DND-41 (cell line): ENCODE results near the gene TSGA10.
"Not testable (repeated sequence)": the region's sequence is repeated elsewhere in the genome, so short reads cannot be mapped to it uniquely, and the experiment has no call there.

ENCODE experiments used
- ATAC-seq: fragments of 200-7000 bp; cut with Tn5 transposase; 3 replicates; pipeline ENCODE4 v1.9.1; 2021; ENCODE audit warnings: low read depth; ENCODE audit not compliant: insufficient read depth
- DNase-seq: peaks from one replicate; pipeline ENCODE4 v3.0.0-alpha.2; 2020
- H2AFZ ChIP-seq: 2 replicates; pipeline ENCODE4 v1.6.0; 2012; ENCODE audit warnings: low read depth, low read length
- H3K27ac ChIP-seq: 2 replicates; pipeline ENCODE4 v1.5.1; 2012; ENCODE audit warnings: low read length, inconsistent platforms
- H3K27me3 ChIP-seq: fragments of 200-600 bp; sonication (generic); 2 replicates; pipeline ENCODE4 v1.6.0; 2012; ENCODE audit warnings: low read length, mild to moderate bottlenecking, inconsistent platforms; ENCODE audit not compliant: insufficient read depth, poor library complexity
- H3K36me3 ChIP-seq: 2 replicates; pipeline ENCODE4 v1.5.1; 2012; ENCODE audit warnings: low read length, inconsistent platforms; ENCODE audit not compliant: insufficient read depth
- H3K4me1 ChIP-seq: 2 replicates; pipeline ENCODE4 v1.5.1; 2012; ENCODE audit warnings: mild to moderate bottlenecking, low read length; ENCODE audit not compliant: insufficient read depth
- H3K4me2 ChIP-seq: 2 replicates; pipeline ENCODE4 v1.6.0; 2012; ENCODE audit warnings: mild to moderate bottlenecking, moderate library complexity, low read length, inconsistent platforms; ENCODE audit not compliant: insufficient read depth
- H3K4me3 ChIP-seq, 2 experiments: fragments of 200-600 bp in 1 of 2; shearing (Covaris generic) in 1 of 2; 2 replicates each; pipeline ENCODE4 v1.5.1; 2012 to 2016; ENCODE audit warnings: inconsistent platforms in 2 of 2, low read length in 2 of 2, mild to moderate bottlenecking in 2 of 2, low read depth in 1 of 2, moderate library complexity in 1 of 2
- H3K79me2 ChIP-seq: 2 replicates; pipeline ENCODE4 v1.6.0; 2012; ENCODE audit warnings: low read length, inconsistent platforms; ENCODE audit not compliant: insufficient read depth
- H3K9ac ChIP-seq: 2 replicates; pipeline ENCODE4 v1.6.0; 2012; ENCODE audit warnings: low read depth, mild to moderate bottlenecking, inconsistent platforms, low read length, moderate library complexity
- H3K9me3 ChIP-seq: 2 replicates; pipeline ENCODE4 v1.5.1; 2012; ENCODE audit warnings: low read length, moderate library complexity, mild to moderate bottlenecking, inconsistent platforms; ENCODE audit not compliant: insufficient read depth, severe bottlenecking
- H4K20me1 ChIP-seq: 2 replicates; pipeline ENCODE4 v1.6.0; 2012; ENCODE audit warnings: low read length; ENCODE audit not compliant: insufficient read depth
- CTCF ChIP-seq: IDR thresholded peaks from 2 replicates; pipeline ENCODE4 v1.5.1; 2012; ENCODE audit warnings: borderline replicate concordance, low read length, moderate library complexity, mild to moderate bottlenecking; ENCODE audit not compliant: poor library complexity, severe bottlenecking; ENCODE audit errors: extremely low read depth
- EZH2 ChIP-seq: IDR thresholded peaks from 3 replicates; pipeline ENCODE4 v1.6.1; 2012; ENCODE audit warnings: borderline replicate concordance, low read depth, mild to moderate bottlenecking, moderate library complexity, low read length, inconsistent platforms; ENCODE audit not compliant: severe bottlenecking

TSGA10 gene

GRCh38 chr2:99066075-99066958 is 88.4 kb downstream of the TSGA10 start:
- Histone ChIP-seq H3K4me1 (peaks cover 30% of the 10 kb centered on the region), H3K9me3 (no peaks in the 10 kb centered on the region), H3K27me3 (no peaks in the 10 kb centered on the region), H3K4me2 (peak overlapping the region; percentile 53), H3K9ac (peak overlapping the region; percentile 29), H2AFZ (peak overlapping the region; percentile 87), H3K4me3 (peak overlapping the region in 1 of 2 experiments; percentile 26; a peak in 1 of 4 replicates), H3K79me2 (no peaks in the 10 kb centered on the region), H3K36me3 (no peaks in the 10 kb centered on the region), H4K20me1 (no peaks in the 10 kb centered on the region), H3K27ac (peak overlapping the region; percentile 81)
- TF ChIP-seq CTCF (peak; percentile 79), EZH2 (no peak)
- peak; percentile 97 for ATAC-seq
- DNase-seq: peak; percentile 56

GRCh38 chr2:99049187-99049586 is 105.6 kb downstream of the TSGA10 start:
- not testable (repeated sequence) for H3K36me3 ChIP-seq, H3K4me1 ChIP-seq

GRCh38 chr2:99040736-99041300 is 113.9 kb downstream of the TSGA10 start:
- not testable (repeated sequence) for H3K27me3 ChIP-seq, H3K9ac ChIP-seq, H4K20me1 ChIP-seq, DNase-seq, H3K27ac ChIP-seq, H3K36me3 ChIP-seq, ATAC-seq, H2AFZ ChIP-seq, H3K4me3 ChIP-seq, H3K9me3 ChIP-seq, H3K79me2 ChIP-seq, H3K4me2 ChIP-seq
- peaks cover 11% of the 10 kb centered on the region for H3K4me1 ChIP-seq

More at GRCh38 chr2:99049187-99049586, 105.6 kb downstream of the TSGA10 start:
- H3K4me2 ChIP-seq, DNase-seq, H4K20me1 ChIP-seq, H3K4me3 ChIP-seq, H3K79me2 ChIP-seq, H3K9ac ChIP-seq, ATAC-seq, H2AFZ ChIP-seq, H3K27ac ChIP-seq, H3K9me3 ChIP-seq, H3K27me3 ChIP-seq: not testable (repeated sequence)

- H3K4me2 ChIP-seq: no peak overlapping the region
- no peak for ATAC-seq
- no peak overlapping the region for H3K27ac ChIP-seq
- H3K27me3 ChIP-seq: no peaks in the 10 kb centered on the region
- no peaks in the 10 kb centered on the region for H3K79me2 ChIP-seq
- TF ChIP-seq EZH2: no peak
- TF ChIP-seq CTCF: no peak
- no peak for DNase-seq
- no peak overlapping the region for H2AFZ ChIP-seq
- H3K4me3 ChIP-seq: no peak overlapping the region
- H3K4me1 ChIP-seq: peaks cover 9% of the 10 kb centered on the region
- no peaks in the 10 kb centered on the region for H3K36me3 ChIP-seq
- peaks cover under 1% of the 10 kb centered on the region for H3K9me3 ChIP-seq
- no peak overlapping the region for H3K9ac ChIP-seq
- no peaks in the 10 kb centered on the region for H4K20me1 ChIP-seq
Observed at GRCh38 chr2:99035920-99036319, 118.8 kb downstream of the TSGA10 start.
